B cell (primary cell): ENCODE measurements around the gene LRRC73. TPM values are rescaled to one million over a fixed set of nuclear protein-coding genes. Genes with fewer than 3 reads are reported as not detected.

Source experiments
- ATAC-seq: fragments of 200-7000 bp; cut with Tn5 transposase; one replicate; pipeline ENCODE4 v1.10.0; 2021; ENCODE audit warnings: low read depth, mild to moderate bottlenecking, moderate number of reproducible peaks, moderate library complexity
- CTCF ChIA-PET: fragments of 350-600 bp; sonication (Branson Sonifier 250); formaldehyde crosslinking; loops from one replicate; lab custom pipeline; 2021; ENCODE audit warnings: antibody characterized with exemption, inconsistent platforms; lab: Charles Lee
- POLR2A ChIA-PET: fragments of 350-600 bp; sonication (Branson Sonifier 250); formaldehyde crosslinking; loops from one replicate; lab custom pipeline; 2021; ENCODE audit warnings: antibody characterized with exemption; lab: Charles Lee
- DNase-seq: peaks from one replicate; pipeline ENCODE4 v3.0.0; 2013
- H2AFZ ChIP-seq: 2 replicates; pipeline ENCODE4 v1.6.1; 2012; ENCODE audit warnings: mild to moderate bottlenecking, low read depth, low read length; ENCODE audit not compliant: insufficient read depth, poor library complexity, severe bottlenecking
- H3K27ac ChIP-seq, 2 donors: 1 replicate in 1 of 2; 2 replicates in 1 of 2; pipeline ENCODE4 v1.5.1; 2012 to 2013; ENCODE audit warnings: low read length in 2 of 2, mild to moderate bottlenecking in 2 of 2, moderate library complexity in 1 of 2
- H3K27me3 ChIP-seq, 4 experiments: fragments of 200-600 bp in 1 of 4; sonication (generic) in 1 of 4; replicated peaks in 1 of 4; 1 replicate in 2 of 4; 2 replicates in 2 of 4; pipeline versions ENCODE4 v1.6.1 to v1.7.0; 2013 to 2016; ENCODE audit warnings: low read length in 3 of 4, mild to moderate bottlenecking in 2 of 4, mixed read lengths in 1 of 4, moderate library complexity in 1 of 4; ENCODE audit not compliant: insufficient read depth in 4 of 4, control insufficient read depth in 3 of 4; ENCODE audit errors: control extremely low read depth in 1 of 4
- H3K36me3 ChIP-seq, 2 experiments: replicated peaks in 1 of 2; 1 replicate in 1 of 2; 2 replicates in 1 of 2; pipeline versions ENCODE4 v1.6.1 to v1.7.1; 2013; ENCODE audit warnings: low read length in 1 of 2; ENCODE audit not compliant: insufficient read depth in 2 of 2, control insufficient read depth in 1 of 2; ENCODE audit errors: control extremely low read depth in 1 of 2, extremely low read depth in 1 of 2
- H3K4me1 ChIP-seq, 2 donors: fragments of 200-600 bp in 1 of 2; sonication (generic) in 1 of 2; 1 replicate in 1 of 2; 2 replicates in 1 of 2; pipeline versions ENCODE4 v1.5.1 to v1.6.1; 2013 to 2017; ENCODE audit warnings: low read length in 2 of 2; ENCODE audit not compliant: control insufficient read depth in 2 of 2, insufficient read depth in 2 of 2
- H3K4me2 ChIP-seq: replicated peaks from 2 replicates; pipeline ENCODE3; 2012; ENCODE audit warnings: mild to moderate bottlenecking, low read depth, low read length; ENCODE audit not compliant: poor library complexity, severe bottlenecking
- H3K4me3 ChIP-seq, 5 experiments: fragments of 200-600 bp in 1 of 5; sonication (generic) in 1 of 5; 1 replicate in 3 of 5; 2 replicates in 2 of 5; pipeline versions ENCODE4 v1.5.1 to v1.7.0; 2011 to 2016; ENCODE audit warnings: low read length in 4 of 5, mild to moderate bottlenecking in 4 of 5, low read depth in 2 of 5, control low read depth in 1 of 5, moderate library complexity in 1 of 5; ENCODE audit not compliant: insufficient read depth in 1 of 5; ENCODE audit errors: control extremely low read depth in 1 of 5, extremely low read depth in 1 of 5
- H3K79me2 ChIP-seq: fragments of 200-600 bp; sonication (generic); one replicate; pipeline ENCODE4 v1.6.0; 2016; ENCODE audit warnings: low read length; ENCODE audit not compliant: control insufficient read depth, insufficient read depth
- H3K9ac ChIP-seq: fragments of 200-600 bp; sonication (generic); 2 replicates; pipeline ENCODE4 v1.6.1; 2017; ENCODE audit warnings: mild to moderate bottlenecking, low read length, moderate library complexity
- H3K9me3 ChIP-seq, 3 donors: one replicate each; pipeline versions ENCODE4 v1.6.1 to v1.7.1; 2013; ENCODE audit warnings: low read length in 2 of 3; ENCODE audit not compliant: control insufficient read depth in 2 of 3, insufficient read depth in 1 of 3; ENCODE audit errors: control extremely low read depth in 1 of 3
- H4K20me1 ChIP-seq: 2 replicates; pipeline ENCODE4 v1.6.0; 2012; ENCODE audit warnings: mild to moderate bottlenecking, low read length; ENCODE audit not compliant: insufficient read depth, control insufficient read depth, poor library complexity, severe bottlenecking
- H3K27ac Mint-ChIP-seq: one replicate; pipeline ENCODE4 v1.8.0; 2021; ENCODE audit warnings: mixed read lengths
- H3K27me3 Mint-ChIP-seq: one replicate; pipeline ENCODE4 v1.8.0; 2021; ENCODE audit warnings: mixed read lengths
- H3K4me1 Mint-ChIP-seq: one replicate; pipeline ENCODE4 v1.8.0; 2021; ENCODE audit warnings: mixed read lengths
- H3K4me3 Mint-ChIP-seq: one replicate; pipeline ENCODE4 v1.8.0; 2021; ENCODE audit warnings: mixed read lengths
- H3K9me3 Mint-ChIP-seq: one replicate; pipeline ENCODE4 v1.8.0; 2022; ENCODE audit warnings: mixed read lengths; ENCODE audit not compliant: insufficient read depth
- EZH2 ChIP-seq: IDR thresholded peaks from 2 replicates; pipeline ENCODE4 v1.6.1; 2012; ENCODE audit warnings: borderline replicate concordance, low read depth, mild to moderate bottlenecking, moderate library complexity, low read length; ENCODE audit not compliant: insufficient read depth, poor library complexity, severe bottlenecking
- WGBS: methylation state at CpG from one replicate; pipeline ENCODE4 v1.1.5; 2013; ENCODE audit warnings: missing lambda C conversion rate; ENCODE audit not compliant: insufficient coverage; 5-methylcytosine and 5-hydroxymethylcytosine counted together
- intact Hi-C: fragments of 100-400 bp; cut with micrococcal nuclease; formaldehyde crosslinking; loops from one replicate; pipeline ENCODE4 v1.10.0; 2022
- polyA plus RNA-seq: library from polyadenylated mRNA; depleted of rRNA; stranded (reverse); fragments of >200 nt; gene quantifications from 2 replicates; pipeline ENCODE4 v1.2.3, GENCODE V29; 2012
- total RNA-seq, 2 donors: library from RNA; stranded (reverse); fragments of 120-200 nt in 1 of 2; gene quantifications; 1 replicate in 1 of 2; 2 replicates in 1 of 2; pipeline versions ENCODE4 v1.2.3 to v1.2.4, GENCODE V29; 2013 to 2022
- TF ChIP-seq, protein P1 (sequence below): fragments of 200-600 bp; IDR thresholded peaks from one replicate; pipeline ENCODE4 v1.8.0; 2022; ENCODE audit warnings: antibody characterized with exemption, mild to moderate bottlenecking

The LRRC73 gene
- total and polyA plus RNA-seq, 2 donors (not counting 1 experiment from before 2014, with no cell fraction given), result 0.06 to 0.99 TPM

DNA sequence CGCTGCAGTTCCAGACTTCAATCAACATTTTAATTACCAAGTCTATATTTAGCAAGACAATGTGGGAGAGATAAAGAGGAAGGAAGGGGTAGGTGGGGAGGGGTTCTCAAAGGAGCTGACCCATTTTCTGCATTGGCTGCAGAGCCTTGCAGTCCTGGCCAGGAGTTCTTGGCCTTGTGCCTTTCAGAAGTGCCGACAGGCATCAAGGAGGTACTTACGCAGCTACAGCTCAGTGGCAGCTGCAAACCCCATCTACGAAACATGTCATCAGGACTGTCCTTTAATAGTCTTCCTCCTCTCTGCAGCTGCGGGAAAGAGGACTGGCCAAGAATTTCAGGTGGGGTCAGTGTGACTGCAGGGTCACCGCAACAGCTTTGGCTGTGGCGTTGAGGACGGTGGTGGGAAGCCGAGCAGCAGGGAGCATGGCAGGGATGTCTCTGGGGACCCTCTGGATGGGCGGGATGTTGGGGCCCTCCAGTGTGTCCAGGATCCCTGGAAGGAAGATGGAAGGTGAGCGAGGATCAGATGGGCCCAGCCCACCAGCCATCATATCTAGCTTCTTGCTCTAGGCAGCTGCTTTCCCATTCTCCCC lies 1.8 kb upstream of the LRRC73 start:
- H3K27ac Mint-ChIP-seq, result peak overlapping the region; percentile 3
- Histone ChIP-seq H3K27me3 (peaks cover 0 to 20% (median 8%) of the 10 kb centered on the region in 4 experiments), H3K9me3 (peaks cover 0 to 3% (median 0%) of the 10 kb centered on the region in 3 donors), H3K4me2 (no peak overlapping the region), H4K20me1 (peaks cover 30% of the 10 kb centered on the region), H3K79me2 (peaks cover 23% of the 10 kb centered on the region), H3K4me3 (no peak overlapping the region), H3K9ac (no peak overlapping the region), H3K36me3 (peaks cover 0 to 41% of the 10 kb centered on the region in 2 experiments), H3K4me1 (peaks cover 36 to 43% of the 10 kb centered on the region in 2 donors), H2AFZ (no peak overlapping the region), H3K27ac (no peak overlapping the region)
- H3K4me1 Mint-ChIP-seq, result peaks cover 50% of the 10 kb centered on the region
- CTCF ChIA-PET, result interaction anchor here (1.3 kb wide), 1 partner anchor 151 kb away, joined by 3 read pairs; no protein-coding TSS in a partner anchor
- no peaks in the 10 kb centered on the region for H3K9me3 Mint-ChIP-seq
- ATAC-seq (no peak), DNase-seq (no peak)
- POLR2A ChIA-PET, result no interaction called here
- WGBS, result 100% methylated on average over 5 of the region's 11 CpGs
- peak overlapping the region; percentile 56 for H3K4me3 Mint-ChIP-seq
- TF ChIP-seq, protein P1, sequence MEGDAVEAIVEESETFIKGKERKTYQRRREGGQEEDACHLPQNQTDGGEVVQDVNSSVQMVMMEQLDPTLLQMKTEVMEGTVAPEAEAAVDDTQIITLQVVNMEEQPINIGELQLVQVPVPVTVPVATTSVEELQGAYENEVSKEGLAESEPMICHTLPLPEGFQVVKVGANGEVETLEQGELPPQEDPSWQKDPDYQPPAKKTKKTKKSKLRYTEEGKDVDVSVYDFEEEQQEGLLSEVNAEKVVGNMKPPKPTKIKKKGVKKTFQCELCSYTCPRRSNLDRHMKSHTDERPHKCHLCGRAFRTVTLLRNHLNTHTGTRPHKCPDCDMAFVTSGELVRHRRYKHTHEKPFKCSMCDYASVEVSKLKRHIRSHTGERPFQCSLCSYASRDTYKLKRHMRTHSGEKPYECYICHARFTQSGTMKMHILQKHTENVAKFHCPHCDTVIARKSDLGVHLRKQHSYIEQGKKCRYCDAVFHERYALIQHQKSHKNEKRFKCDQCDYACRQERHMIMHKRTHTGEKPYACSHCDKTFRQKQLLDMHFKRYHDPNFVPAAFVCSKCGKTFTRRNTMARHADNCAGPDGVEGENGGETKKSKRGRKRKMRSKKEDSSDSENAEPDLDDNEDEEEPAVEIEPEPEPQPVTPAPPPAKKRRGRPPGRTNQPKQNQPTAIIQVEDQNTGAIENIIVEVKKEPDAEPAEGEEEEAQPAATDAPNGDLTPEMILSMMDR, result no peak
- TF ChIP-seq EZH2, result no peak
- peaks cover 10% of the 10 kb centered on the region for H3K27me3 Mint-ChIP-seq
- intact Hi-C loops, result loop anchor here (10.0 kb wide), 1 partner anchor 587 kb away; the partner anchor contains the start of gene CNPY3

DNA sequence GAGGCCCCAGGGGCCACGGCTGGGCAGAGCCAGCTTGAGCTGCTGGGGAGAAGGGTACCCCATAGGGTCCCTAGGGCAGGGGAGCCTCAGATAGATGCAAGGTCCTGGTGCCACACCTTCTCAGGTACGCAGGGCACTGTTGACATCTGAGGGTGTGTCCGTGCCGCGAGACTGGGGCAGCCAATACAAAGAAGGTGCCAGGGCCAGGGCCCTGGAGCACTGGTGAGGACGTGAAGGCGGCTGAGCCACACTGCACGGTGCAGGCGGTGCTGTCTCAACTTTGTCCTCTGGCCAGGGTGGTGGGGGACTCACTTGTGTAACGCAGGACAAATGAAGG lies 649 bp upstream of the LRRC73 start:
- peak overlapping the region; percentile 70 for H3K9ac ChIP-seq
- H4K20me1 ChIP-seq, result peaks cover 30% of the 10 kb centered on the region
- H3K4me1 Mint-ChIP-seq, result peaks cover 48% of the 10 kb centered on the region
- intact Hi-C loops, result loop anchor here (1.0 to 10.0 kb wide), 2 partner anchors 33 to 586 kb away; partner anchors contain the start of genes CNPY3 and TJAP1
- H3K4me2 ChIP-seq, result peak overlapping the region; percentile 97
- no peak overlapping the region for H3K27ac ChIP-seq
- ATAC-seq (no peak), DNase-seq (no peak)
- ChIA-PET POLR2A (interaction anchor here (1.7 kb wide), 1 partner anchor 32 kb away, joined by 6 read pairs; no protein-coding TSS in a partner anchor), CTCF (interaction anchor here (1.0 to 1.8 kb wide), 2 partner anchors 10 to 531 kb away, joined by 3 to 11 read pairs; no protein-coding TSS in a partner anchor)
- peak overlapping the region in 2 of 5 experiments; percentile 60 to 74 for H3K4me3 ChIP-seq
- TF ChIP-seq, protein P1, result no peak
- no peak for TF ChIP-seq EZH2
- H3K9me3 ChIP-seq, result peaks cover 0 to 3% (median 0%) of the 10 kb centered on the region in 3 donors
- H3K9me3 Mint-ChIP-seq, result no peaks in the 10 kb centered on the region
- peak overlapping the region; percentile 98 for H3K4me3 Mint-ChIP-seq
- no peak overlapping the region for H2AFZ ChIP-seq
- H3K27me3 Mint-ChIP-seq, result peaks cover 10% of the 10 kb centered on the region
- H3K4me1 ChIP-seq, result peaks cover 33 to 41% of the 10 kb centered on the region in 2 donors
- peaks cover 0 to 41% of the 10 kb centered on the region in 2 experiments for H3K36me3 ChIP-seq
- H3K27ac Mint-ChIP-seq, result no peak overlapping the region
- H3K27me3 ChIP-seq, result peaks cover 0 to 20% (median 8%) of the 10 kb centered on the region in 4 experiments
- peaks cover 12% of the 10 kb centered on the region for H3K79me2 ChIP-seq
- 94% methylated on average over 9 of the region's 10 CpGs for WGBS
